D721Med (cell line): Measurements from ENCODE around the gene VSIG1.

ENCODE experiments used
- DNase-seq: peaks from one replicate; pipeline ENCODE4 v3.0.0; 2011; ENCODE audit warnings: low spot score; ENCODE audit not compliant: insufficient read length
- FAIRE-seq: peaks from 2 replicates; lab custom pipeline; 2011; peaks lifted over from hg19 to GRCh38; lab: Jason Lieb, UNC
- TF ChIP-seq, protein P1 (sequence below): IDR thresholded peaks from 2 replicates; pipeline ENCODE4 v1.5.1; 2012; ENCODE audit warnings: mild to moderate bottlenecking, control low read depth; ENCODE audit not compliant: insufficient read depth; ENCODE audit errors: missing control alignments

The VSIG1 gene

GRCh38 chrX:108126661-108127060, 81.8 kb downstream of the VSIG1 start:
- DNase-seq (no peak), FAIRE-seq (no peak)
- TF ChIP-seq, protein P1, sequence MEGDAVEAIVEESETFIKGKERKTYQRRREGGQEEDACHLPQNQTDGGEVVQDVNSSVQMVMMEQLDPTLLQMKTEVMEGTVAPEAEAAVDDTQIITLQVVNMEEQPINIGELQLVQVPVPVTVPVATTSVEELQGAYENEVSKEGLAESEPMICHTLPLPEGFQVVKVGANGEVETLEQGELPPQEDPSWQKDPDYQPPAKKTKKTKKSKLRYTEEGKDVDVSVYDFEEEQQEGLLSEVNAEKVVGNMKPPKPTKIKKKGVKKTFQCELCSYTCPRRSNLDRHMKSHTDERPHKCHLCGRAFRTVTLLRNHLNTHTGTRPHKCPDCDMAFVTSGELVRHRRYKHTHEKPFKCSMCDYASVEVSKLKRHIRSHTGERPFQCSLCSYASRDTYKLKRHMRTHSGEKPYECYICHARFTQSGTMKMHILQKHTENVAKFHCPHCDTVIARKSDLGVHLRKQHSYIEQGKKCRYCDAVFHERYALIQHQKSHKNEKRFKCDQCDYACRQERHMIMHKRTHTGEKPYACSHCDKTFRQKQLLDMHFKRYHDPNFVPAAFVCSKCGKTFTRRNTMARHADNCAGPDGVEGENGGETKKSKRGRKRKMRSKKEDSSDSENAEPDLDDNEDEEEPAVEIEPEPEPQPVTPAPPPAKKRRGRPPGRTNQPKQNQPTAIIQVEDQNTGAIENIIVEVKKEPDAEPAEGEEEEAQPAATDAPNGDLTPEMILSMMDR, result no peak

GRCh38 chrX:108127152-108127551, 82.3 kb downstream of the VSIG1 start:
- TF ChIP-seq, protein P1, result no peak
- no peak for FAIRE-seq
- DNase-seq, result no peak
